OCI-LY1 (cell line): ENCODE data around the gene RBMS3.

Experiments
- CTCF ChIP-seq: fragments of 200-600 bp; sonication (generic), shearing (Covaris generic); IDR thresholded peaks from 2 replicates; pipeline ENCODE4 v1.5.1; 2017; ENCODE audit warnings: mild to moderate bottlenecking, antibody characterized with exemption, low read length, moderate library complexity, mixed read lengths
- EZH2 ChIP-seq: fragments of 200-600 bp; sonication (generic), shearing (Covaris generic); IDR thresholded peaks from 2 replicates; pipeline ENCODE4 v1.8.0; 2017; ENCODE audit warnings: borderline replicate concordance, mixed run types, mild to moderate bottlenecking, antibody characterized with exemption, low read length, moderate library complexity, mixed read lengths

GRCh38 chr3:29936766-29937165 lies 655.9 kb downstream of the RBMS3 start:
- TF ChIP-seq CTCF (no peak), EZH2 (no peak)
